Smooth muscle cell of trachea (primary cell): Measurements from ENCODE around the gene SLITRK6. TPM values are rescaled to one million over a fixed set of nuclear protein-coding genes. Genes with fewer than 3 reads are reported as not detected.

ENCODE experiments used
- total RNA-seq: library from RNA; depleted of rRNA; stranded (reverse); fragments of >200 nt; gene quantifications from 2 replicates; pipeline ENCODE4 v1.2.1, GENCODE V29; 2014

SLITRK6 gene, protein sequence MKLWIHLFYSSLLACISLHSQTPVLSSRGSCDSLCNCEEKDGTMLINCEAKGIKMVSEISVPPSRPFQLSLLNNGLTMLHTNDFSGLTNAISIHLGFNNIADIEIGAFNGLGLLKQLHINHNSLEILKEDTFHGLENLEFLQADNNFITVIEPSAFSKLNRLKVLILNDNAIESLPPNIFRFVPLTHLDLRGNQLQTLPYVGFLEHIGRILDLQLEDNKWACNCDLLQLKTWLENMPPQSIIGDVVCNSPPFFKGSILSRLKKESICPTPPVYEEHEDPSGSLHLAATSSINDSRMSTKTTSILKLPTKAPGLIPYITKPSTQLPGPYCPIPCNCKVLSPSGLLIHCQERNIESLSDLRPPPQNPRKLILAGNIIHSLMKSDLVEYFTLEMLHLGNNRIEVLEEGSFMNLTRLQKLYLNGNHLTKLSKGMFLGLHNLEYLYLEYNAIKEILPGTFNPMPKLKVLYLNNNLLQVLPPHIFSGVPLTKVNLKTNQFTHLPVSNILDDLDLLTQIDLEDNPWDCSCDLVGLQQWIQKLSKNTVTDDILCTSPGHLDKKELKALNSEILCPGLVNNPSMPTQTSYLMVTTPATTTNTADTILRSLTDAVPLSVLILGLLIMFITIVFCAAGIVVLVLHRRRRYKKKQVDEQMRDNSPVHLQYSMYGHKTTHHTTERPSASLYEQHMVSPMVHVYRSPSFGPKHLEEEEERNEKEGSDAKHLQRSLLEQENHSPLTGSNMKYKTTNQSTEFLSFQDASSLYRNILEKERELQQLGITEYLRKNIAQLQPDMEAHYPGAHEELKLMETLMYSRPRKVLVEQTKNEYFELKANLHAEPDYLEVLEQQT
- total RNA-seq, result 0.83 and 1.5 TPM in 2 replicates

DNA sequence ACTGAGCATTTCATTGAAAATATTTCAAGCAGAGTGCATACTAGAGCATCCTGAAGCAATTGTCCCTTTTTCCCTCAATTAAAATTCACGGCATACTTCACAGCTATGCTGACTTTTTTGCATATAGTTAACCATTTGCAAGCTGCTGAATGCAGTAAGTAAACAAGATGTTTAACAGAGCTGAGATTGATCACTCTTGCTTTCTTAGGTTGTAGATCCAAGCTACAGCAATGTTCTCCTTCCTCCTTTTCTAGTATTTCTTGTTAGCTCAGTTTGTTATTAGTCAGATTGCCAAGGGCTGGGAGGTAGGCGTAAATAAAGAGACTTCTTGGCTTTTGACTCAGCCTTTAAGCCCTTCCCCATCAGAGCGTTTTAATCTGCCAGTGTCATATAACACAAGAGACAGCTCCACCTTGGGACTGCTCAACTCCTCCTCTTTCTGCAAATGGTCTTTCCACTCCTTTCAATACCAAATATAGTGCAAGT is at the start of gene SLITRK6:
SLITRK6 (minus strand) TSS at position 323 of the 486 bp plus-strand sequence. CDS start 2,911 bp downstream, outside the sequence.

